AG04450 (cell line): ENCODE measurements around the gene CFDP1. TPM values are rescaled to one million over a fixed set of nuclear protein-coding genes. Genes with fewer than 3 reads are reported as not detected.
"Not testable (repeated sequence)": the region's sequence is repeated elsewhere in the genome, so short reads cannot be mapped to it uniquely, and the experiment has no call there.

Experiments
- CTCF ChIA-PET: fragments of 300-600, 350-600 bp; formaldehyde crosslinking; extraction: SDS; loops from one replicate; lab custom pipeline; 2022; ENCODE audit warnings: antibody characterized with exemption, inconsistent platforms; lab: Charles Lee
- POLR2A ChIA-PET: fragments of 350-600 bp; formaldehyde crosslinking; extraction: SDS; loops from one replicate; lab custom pipeline; 2021; ENCODE audit warnings: antibody characterized with exemption, inconsistent platforms; lab: Yijun Ruan, JAX
- DNase-seq: peaks from one replicate; pipeline ENCODE4 v3.0.0-alpha.2; 2011; ENCODE audit warnings: low read depth, low spot score
- H3K27ac ChIP-seq: one replicate; pipeline ENCODE4 v1.5.1; 2012; ENCODE audit warnings: low read depth, low read length, control low read depth
- H3K27me3 ChIP-seq: one replicate; pipeline ENCODE4 v1.6.0; 2012; ENCODE audit warnings: low read length; ENCODE audit not compliant: control insufficient read depth, insufficient read depth
- H3K4me3 ChIP-seq: 2 replicates; pipeline ENCODE4 v1.5.1; 2011; ENCODE audit warnings: mild to moderate bottlenecking, low read depth, low read length, control low read depth
- H3K9me3 ChIP-seq: 2 replicates; pipeline ENCODE4 v1.5.1; 2012; ENCODE audit warnings: low read length; ENCODE audit not compliant: control insufficient read depth, insufficient read depth
- CTCF ChIP-seq: IDR thresholded peaks from 2 replicates; pipeline ENCODE4 v1.5.1; 2011; ENCODE audit warnings: low read depth, low read length, control low read depth, inconsistent platforms
- polyA plus RNA-seq: library from polyadenylated mRNA; depleted of rRNA; stranded (reverse); fragments of >200 nt; gene quantifications from 2 replicates; pipeline ENCODE4 v1.2.3, GENCODE V29; 2011

Gene CFDP1
- polyA plus RNA-seq, 1 experiment = 81.6 TPM

- CTCF ChIA-PET = interaction anchor here (0.8 to 1.7 kb wide), 2 partner anchors 24 to 258 kb away, joined by 3 to 6 read pairs; no protein-coding TSS in a partner anchor
- Histone ChIP-seq H3K27me3 (no peaks in the 10 kb centered on the region), H3K4me3 (no peak overlapping the region), H3K27ac (no peak overlapping the region), H3K9me3 (no peaks in the 10 kb centered on the region)
- no peak for DNase-seq
- POLR2A ChIA-PET = no interaction called here
- TF ChIP-seq CTCF = no peak
These were observed 24.7 kb upstream of the CFDP1 start for GRCh38 chr16:75458029-75458428.

GRCh38 chr16:75457485-75458021, 24.2 kb upstream of the CFDP1 start:
- ChIA-PET CTCF (interaction anchor here (0.6 to 1.7 kb wide), 5 partner anchors 12 to 259 kb away, joined by 3 to 6 read pairs (median 4); no protein-coding TSS in a partner anchor), POLR2A (no interaction called here)
- no peaks in the 10 kb centered on the region for H3K9me3 ChIP-seq
- no peak for DNase-seq
- no peak overlapping the region for H3K27ac ChIP-seq
- no peaks in the 10 kb centered on the region for H3K27me3 ChIP-seq
- H3K4me3 ChIP-seq = no peak overlapping the region
- TF ChIP-seq CTCF = no peak

GRCh38 chr16:75456971-75457370, 23.7 kb upstream of the CFDP1 start:
- TF ChIP-seq CTCF = no peak
- ChIA-PET POLR2A (no interaction called here), CTCF (interaction anchor here (0.6 to 1.8 kb wide), 5 partner anchors 8 to 258 kb away, joined by 3 to 13 read pairs (median 5); no protein-coding TSS in a partner anchor)
- Histone ChIP-seq H3K27me3 (no peaks in the 10 kb centered on the region), H3K27ac (no peak overlapping the region), H3K9me3 (no peaks in the 10 kb centered on the region), H3K4me3 (no peak overlapping the region)
- no peak for DNase-seq

- H3K4me3 ChIP-seq, DNase-seq, H3K27me3 ChIP-seq, H3K27ac ChIP-seq, H3K9me3 ChIP-seq, POLR2A ChIA-PET: not testable (repeated sequence)
- CTCF ChIA-PET = interaction anchor here (1.3 to 1.8 kb wide), 3 partner anchors 9 to 15 kb away, joined by 4 to 13 read pairs (median 5); no protein-coding TSS in a partner anchor
These were observed 23.2 kb upstream of the CFDP1 start for GRCh38 chr16:75456486-75456885.

GRCh38 chr16:75455677-75456076, 22.4 kb upstream of the CFDP1 start:
- Histone ChIP-seq H3K27me3 (no peaks in the 10 kb centered on the region), H3K9me3 (no peaks in the 10 kb centered on the region), H3K4me3 (no peak overlapping the region), H3K27ac (no peak overlapping the region)
- POLR2A ChIA-PET = no interaction called here
- DNase-seq = no peak
- CTCF ChIA-PET = interaction anchor here (0.5 to 1.8 kb wide), 6 partner anchors 10 to 62 kb away, joined by 3 to 13 read pairs (median 4); no protein-coding TSS in a partner anchor
- no peak for TF ChIP-seq CTCF
